Fibroblast of lung (primary cell): ENCODE data around the gene CHCHD5. TPM values are rescaled to one million over a fixed set of nuclear protein-coding genes. Genes with fewer than 3 reads are reported as not detected.

Experiments
- DNase-seq, 2 donors: peaks; one replicate each; pipeline versions ENCODE4 v3.0.0 to v3.0.0-alpha.2; 2010; ENCODE audit warnings: low read depth in 2 of 2
- H2AFZ ChIP-seq: 2 replicates; pipeline ENCODE4 v1.5.1; 2012; ENCODE audit warnings: low read length, control low read depth, inconsistent platforms
- H3K27ac ChIP-seq: 2 replicates; pipeline ENCODE4 v1.5.1; 2011; ENCODE audit warnings: low read length, control low read depth; ENCODE audit not compliant: insufficient read depth
- H3K27me3 ChIP-seq: 2 replicates; pipeline ENCODE4 v1.5.1; 2011; ENCODE audit warnings: mild to moderate bottlenecking, low read length; ENCODE audit not compliant: control insufficient read depth, insufficient read depth
- H3K36me3 ChIP-seq: 2 replicates; pipeline ENCODE4 v1.5.1; 2011; ENCODE audit warnings: low read length; ENCODE audit not compliant: control insufficient read depth, insufficient read depth
- H3K4me1 ChIP-seq: 2 replicates; pipeline ENCODE4 v1.5.1; 2011; ENCODE audit warnings: low read length; ENCODE audit not compliant: control insufficient read depth, insufficient read depth; ENCODE audit errors: extremely low read depth
- H3K4me2 ChIP-seq: 2 replicates; pipeline ENCODE4 v1.5.1; 2011; ENCODE audit warnings: low read length, control low read depth; ENCODE audit not compliant: insufficient read depth; ENCODE audit errors: extremely low read depth
- H3K4me3 ChIP-seq, 4 experiments: fragments of 200-600 bp in 1 of 4; sonication (generic) in 1 of 4; replicated peaks in 1 of 4; 2 replicates each; pipeline ENCODE4 v1.5.1; 2011 to 2016; ENCODE audit warnings: low read length in 4 of 4, low read depth in 3 of 4, mild to moderate bottlenecking in 3 of 4, control low read depth in 2 of 4, inconsistent platforms in 1 of 4, mixed read lengths in 1 of 4; ENCODE audit not compliant: insufficient read depth in 1 of 4; ENCODE audit errors: control extremely low read depth in 1 of 4
- H3K79me2 ChIP-seq: 2 replicates; pipeline ENCODE4 v1.5.1; 2012; ENCODE audit warnings: mild to moderate bottlenecking, low read length, inconsistent platforms; ENCODE audit not compliant: control insufficient read depth, insufficient read depth
- H3K9ac ChIP-seq: 2 replicates; pipeline ENCODE4 v1.5.1; 2011; ENCODE audit warnings: mild to moderate bottlenecking, low read length, control low read depth; ENCODE audit not compliant: insufficient read depth
- H3K9me3 ChIP-seq: 2 replicates; pipeline ENCODE4 v1.5.1; 2012; ENCODE audit warnings: low read depth, low read length; ENCODE audit not compliant: control insufficient read depth, insufficient read depth
- H4K20me1 ChIP-seq: 2 replicates; pipeline ENCODE4 v1.5.1; 2011; ENCODE audit warnings: low read length; ENCODE audit not compliant: control insufficient read depth, insufficient read depth; ENCODE audit errors: extremely low read depth
- CTCF ChIP-seq, 2 donors: IDR thresholded peaks in 1 of 2; conservative IDR thresholded peaks in 1 of 2; 1 replicate in 1 of 2; 2 replicates in 1 of 2; pipeline ENCODE4 v1.5.1; 2011 to 2012; ENCODE audit warnings: low read length in 2 of 2, control low read depth in 1 of 2, inconsistent platforms in 1 of 2, low read depth in 1 of 2, mild to moderate bottlenecking in 1 of 2
- EZH2 ChIP-seq: IDR thresholded peaks from 2 replicates; pipeline ENCODE4 v1.5.1; 2012; ENCODE audit warnings: low read length, control low read depth, mild to moderate bottlenecking; ENCODE audit errors: missing control alignments
- polyA plus RNA-seq, 2 donors: library from polyadenylated mRNA; depleted of rRNA in 1 of 2; stranded (reverse) in 1 of 2; unstranded in 1 of 2; fragments of >200 nt; gene quantifications; 2 replicates each; pipeline ENCODE4 v1.2.1, GENCODE V29; 2011 to 2012; ENCODE audit warnings: missing spikeins in 1 of 2
- total RNA-seq: library from RNA; depleted of rRNA; stranded (reverse); fragments of >200 nt; gene quantifications from 2 replicates; pipeline ENCODE4 v1.2.1, GENCODE V29; 2014

Gene CHCHD5
- total and polyA plus RNA-seq, 2 donors (not counting 1 experiment from before 2014, with no cell fraction given): 10.5 to 17.0 TPM

- Histone ChIP-seq H3K27ac (peak overlapping the region; percentile 46), H3K4me3 (no peak overlapping the region), H3K27me3 (no peaks in the 10 kb centered on the region), H3K9ac (no peak overlapping the region), H3K4me2 (peak overlapping the region; percentile 38), H3K4me1 (peaks cover 40% of the 10 kb centered on the region), H4K20me1 (no peaks in the 10 kb centered on the region), H3K79me2 (no peaks in the 10 kb centered on the region), H3K9me3 (no peaks in the 10 kb centered on the region), H3K36me3 (no peaks in the 10 kb centered on the region), H2AFZ (no peak overlapping the region)
- TF ChIP-seq EZH2 (no peak), CTCF (conservative IDR thresholded peaks at IDR 0.05 in 1 of 2, IDR thresholded peaks at IDR 0.05 in 1 of 2; ENCODE audit: low read depth in 1 of 2, low read length in 2 of 2) (no peak)
- DNase-seq: peak; percentile 84 to 89
Observed at GRCh38 chr2:112623913-112624777, 39.7 kb downstream of the CHCHD5 start.

- no peak overlapping the region for H2AFZ ChIP-seq
- H3K9ac ChIP-seq: no peak overlapping the region
Observed at GRCh38 chr2:112625474-112626114, 41.2 kb downstream of the CHCHD5 start.

More at GRCh38 chr2:112625474-112626114, 41.2 kb downstream of the CHCHD5 start:
- Histone ChIP-seq H3K79me2 (no peaks in the 10 kb centered on the region), H3K27me3 (no peaks in the 10 kb centered on the region), H3K4me2 (no peak overlapping the region), H3K36me3 (no peaks in the 10 kb centered on the region), H3K4me1 (peaks cover 46% of the 10 kb centered on the region), H4K20me1 (no peaks in the 10 kb centered on the region), H3K27ac (peak overlapping the region; percentile 79), H3K9me3 (no peaks in the 10 kb centered on the region), H3K4me3 (no peak overlapping the region)
- TF ChIP-seq EZH2 (no peak), CTCF (conservative IDR thresholded peaks at IDR 0.05 in 1 of 2, IDR thresholded peaks at IDR 0.05 in 1 of 2; ENCODE audit: low read depth in 1 of 2, low read length in 2 of 2) (no peak)
- DNase-seq: no peak
